GM18909 (cell line): ENCODE measurements around the gene RBM42.
"Not testable (repeated sequence)": the region's sequence is repeated elsewhere in the genome, so short reads cannot be mapped to it uniquely, and the experiment has no call there.

ENCODE experiments used
- ATAC-seq: cut with Tn5 transposase; IDR thresholded peaks from one replicate; pipeline ENCODE4 v1.9.1; 2021; ENCODE audit warnings: mild to moderate bottlenecking; ENCODE audit not compliant: unreplicated experiment, poor library complexity

RBM42 gene

DNA sequence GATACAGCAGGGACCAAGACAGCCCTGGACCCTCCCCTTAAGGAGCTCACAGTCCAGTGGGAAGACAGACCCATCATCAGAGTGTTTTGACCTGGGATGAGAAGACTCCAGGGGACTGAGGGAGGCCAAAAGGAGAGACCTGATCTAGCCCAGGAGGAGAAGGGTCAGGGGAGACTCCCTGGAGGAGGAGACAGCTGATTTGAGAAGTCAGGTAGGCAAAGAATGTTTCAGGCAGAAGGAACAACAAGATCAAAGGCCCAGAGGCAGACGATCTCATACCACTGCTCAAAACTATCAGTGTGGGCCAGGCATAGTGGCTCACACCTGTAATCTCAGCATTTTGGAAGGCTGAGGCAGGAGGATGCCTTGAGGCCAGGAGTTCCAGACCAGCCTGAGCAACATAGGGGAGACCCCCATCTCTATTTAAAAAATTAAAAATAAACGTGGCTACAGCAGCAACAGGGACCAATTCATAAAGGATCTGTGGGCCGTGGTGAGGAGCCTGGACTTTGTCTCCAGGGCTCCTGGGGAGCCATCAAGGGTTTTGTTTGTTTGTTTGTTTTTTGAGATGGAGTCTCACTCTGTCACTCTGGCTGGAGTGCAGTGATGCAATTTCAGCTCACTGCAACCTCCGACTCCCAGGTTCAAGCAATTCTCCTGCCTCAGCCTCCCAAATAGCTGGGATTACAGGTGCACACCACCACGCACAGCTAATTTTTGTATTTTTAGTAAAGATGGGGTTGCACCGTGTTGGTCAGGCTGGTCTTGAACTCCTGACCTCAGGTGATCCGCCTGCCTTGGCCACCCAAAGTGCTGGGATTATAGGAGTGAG is 17.1 kb downstream of the RBM42 start:
- no peak for ATAC-seq

DNA sequence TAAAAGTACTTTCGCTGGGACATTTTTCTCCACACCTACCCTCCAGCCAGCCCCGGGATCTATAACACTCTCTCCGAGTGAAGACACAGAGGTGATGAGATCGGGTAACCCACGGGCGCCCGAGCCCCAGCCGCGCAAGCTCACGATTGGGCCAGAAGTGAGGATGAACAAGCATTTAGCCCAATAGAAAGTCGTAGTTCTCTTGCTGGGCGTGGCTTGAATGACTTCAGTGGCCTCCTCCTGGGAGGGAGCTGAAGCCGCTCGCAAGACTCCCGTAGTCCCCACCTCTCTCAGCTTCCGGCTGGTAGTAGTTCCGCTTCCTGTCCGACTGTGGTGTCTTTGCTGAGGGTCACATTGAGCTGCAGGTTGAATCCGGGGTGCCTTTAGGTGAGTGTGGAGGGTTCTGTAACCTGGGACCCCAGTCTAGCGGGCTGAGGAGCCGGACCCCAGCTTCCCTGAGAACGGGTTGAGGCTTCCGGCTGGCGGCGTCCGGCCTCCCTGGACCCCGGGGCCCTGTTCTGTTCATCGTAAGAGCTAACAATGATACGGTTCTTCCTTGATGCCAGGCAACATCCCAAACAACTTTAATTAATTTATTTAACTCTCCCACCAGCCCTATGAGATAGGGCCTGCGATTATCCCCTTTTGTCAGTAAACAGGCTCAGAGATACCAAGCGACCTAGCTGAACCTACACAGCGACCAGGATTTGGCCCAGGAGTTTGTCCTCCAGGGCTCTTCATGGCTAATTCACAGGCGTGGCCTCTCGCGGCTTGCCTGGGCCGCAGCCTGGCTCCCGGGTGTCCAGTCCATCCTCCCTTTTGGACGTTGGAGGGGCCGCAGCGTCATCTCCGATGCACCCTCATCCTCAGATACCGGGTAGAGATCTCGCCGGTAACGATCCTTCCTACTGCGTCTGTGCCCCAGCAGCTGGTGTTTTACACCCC is 19.5 kb downstream of the RBM42 start, which contains the start of gene COX6B1:
Gene COX6B1, plus strand, starts transcription at position 307 of the 945 bp plus-strand sequence. CDS start 2,921 bp downstream, outside the sequence.
- ATAC-seq: peak; percentile 60

DNA sequence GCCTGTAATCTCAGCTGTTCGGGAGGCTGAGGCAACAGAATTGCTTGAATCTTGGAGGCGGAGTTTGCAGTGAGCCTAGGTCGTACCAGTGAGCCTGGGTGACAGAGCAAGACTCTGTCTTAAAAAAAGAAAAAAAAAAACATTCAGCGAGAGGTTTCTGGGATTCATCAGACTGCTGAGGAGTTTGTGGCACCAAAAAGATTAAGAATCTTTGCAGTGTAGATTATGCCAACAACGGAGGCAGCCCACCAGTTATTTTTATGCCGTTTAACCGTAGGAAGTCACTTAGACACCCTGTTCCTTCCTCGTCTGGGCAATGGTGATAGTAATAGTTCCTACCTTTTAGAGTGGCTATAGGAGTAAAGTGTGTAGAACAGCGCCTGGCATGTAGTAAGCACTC is 21.7 kb downstream of the RBM42 start:
- ATAC-seq: no peak

DNA sequence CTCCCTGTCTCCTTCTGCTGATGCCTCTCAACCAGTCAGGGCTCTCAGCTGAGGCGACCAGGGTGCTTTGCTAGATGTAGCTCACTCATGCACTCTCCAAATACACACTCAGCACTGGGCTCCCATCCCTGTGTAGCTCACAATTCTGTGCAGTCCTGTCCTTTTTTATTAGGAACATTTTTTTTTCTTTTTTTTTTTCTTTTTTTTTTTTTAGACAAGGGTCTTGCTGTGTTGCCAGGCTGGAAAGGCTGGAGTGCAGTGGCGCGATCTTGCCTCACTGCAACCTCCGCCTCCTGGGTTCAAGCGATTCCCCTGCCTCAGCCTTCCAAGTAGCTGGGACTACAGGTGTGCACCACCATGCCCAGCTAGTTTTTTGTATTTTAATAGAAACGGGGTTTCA is 26.0 kb downstream of the RBM42 start:
- ATAC-seq: not testable (repeated sequence)

DNA sequence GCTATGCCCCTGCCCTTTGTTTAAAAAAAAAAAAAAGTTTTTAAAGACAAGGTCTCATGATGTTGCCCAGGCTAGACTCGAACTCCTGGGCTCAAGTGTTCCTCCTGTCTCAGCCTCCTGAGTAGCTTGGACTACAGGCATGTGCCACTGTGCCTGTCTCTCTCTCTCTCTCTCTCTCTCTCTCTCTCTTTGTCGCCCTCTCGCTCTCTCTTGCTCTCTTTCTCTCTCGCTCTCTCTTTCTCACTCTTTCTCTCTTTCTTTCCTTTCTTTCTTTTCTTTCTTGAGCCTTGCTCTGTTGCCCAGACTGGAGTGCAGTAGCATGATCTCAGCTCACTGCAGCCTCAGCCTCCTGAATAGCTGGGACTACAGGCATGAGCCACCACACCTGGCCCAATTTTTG is 26.8 kb downstream of the RBM42 start:
- no peak for ATAC-seq

DNA sequence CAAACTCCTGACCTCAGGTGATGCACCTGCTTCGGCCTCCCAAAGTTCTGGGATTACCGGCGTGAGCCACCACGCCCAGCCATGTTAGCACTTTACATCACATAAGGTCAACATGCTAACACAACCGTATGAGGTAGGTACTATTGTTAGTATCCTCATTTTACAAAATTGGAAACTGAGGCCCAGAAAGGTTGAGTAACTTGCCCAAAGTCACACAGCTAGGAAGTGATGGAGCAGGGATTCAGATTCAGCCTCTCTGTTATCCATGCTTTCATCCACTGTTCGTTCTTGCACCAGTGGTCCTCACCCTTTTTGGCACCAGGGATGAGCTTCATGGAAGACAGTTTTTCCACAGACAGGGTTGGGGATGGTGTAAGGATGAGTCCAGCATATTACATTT is 27.9 kb downstream of the RBM42 start:
- ATAC-seq: no peak

DNA sequence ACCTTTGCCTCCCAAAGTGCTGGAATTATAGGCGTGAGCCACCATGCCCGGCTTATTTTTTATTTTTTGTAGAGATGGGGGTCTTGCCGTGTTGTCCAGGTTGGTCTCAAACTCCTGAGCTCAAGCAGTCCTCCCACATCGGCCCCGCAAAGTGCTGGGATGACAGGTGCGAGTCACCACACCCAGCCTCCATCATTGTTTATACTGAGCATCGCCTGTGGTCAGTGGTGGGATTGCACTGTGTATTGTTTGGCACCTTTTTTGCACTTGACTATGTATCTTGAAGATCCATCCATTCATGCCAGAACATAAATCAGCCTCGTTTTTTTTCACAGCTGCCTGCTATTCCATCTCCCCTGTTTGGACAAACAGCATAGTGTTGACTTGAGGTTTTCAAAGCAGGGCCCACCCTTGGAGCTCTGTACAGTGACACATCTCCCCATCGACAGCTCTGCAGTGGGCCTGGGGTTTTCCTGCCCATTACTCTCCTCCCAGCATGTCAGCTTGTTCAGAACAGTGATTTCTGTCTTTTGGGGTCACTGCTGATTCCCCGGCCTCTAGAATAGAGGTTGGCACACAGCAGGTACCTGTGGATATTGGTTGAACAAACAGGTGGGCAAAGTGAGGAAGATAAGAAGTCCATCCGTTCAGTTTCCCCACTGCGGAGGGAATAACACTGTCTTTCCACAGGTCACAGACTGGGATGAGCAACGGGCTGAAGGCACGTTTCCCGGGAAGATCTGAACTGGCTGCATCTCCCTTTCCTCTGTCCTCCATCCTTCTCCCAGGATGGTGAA is 29.3 kb downstream of the RBM42 start:
- ATAC-seq: no peak

DNA sequence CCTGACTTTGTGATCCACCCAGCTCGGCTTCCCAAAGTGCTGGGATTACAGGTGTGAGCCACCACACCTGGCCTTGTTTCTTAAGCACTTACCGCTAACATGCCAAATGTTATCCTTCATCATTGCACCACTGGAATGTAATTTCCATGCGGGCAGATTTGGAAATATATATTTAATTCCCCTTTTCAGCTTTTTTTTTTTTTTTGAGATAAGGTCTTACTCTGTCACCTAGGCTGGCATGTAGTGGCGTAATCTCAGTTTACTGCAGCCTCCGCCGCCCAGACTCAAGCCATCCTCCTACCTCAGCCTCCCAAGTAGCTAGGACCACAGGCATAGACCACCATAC is 33.1 kb downstream of the RBM42 start:
- no peak for ATAC-seq

DNA sequence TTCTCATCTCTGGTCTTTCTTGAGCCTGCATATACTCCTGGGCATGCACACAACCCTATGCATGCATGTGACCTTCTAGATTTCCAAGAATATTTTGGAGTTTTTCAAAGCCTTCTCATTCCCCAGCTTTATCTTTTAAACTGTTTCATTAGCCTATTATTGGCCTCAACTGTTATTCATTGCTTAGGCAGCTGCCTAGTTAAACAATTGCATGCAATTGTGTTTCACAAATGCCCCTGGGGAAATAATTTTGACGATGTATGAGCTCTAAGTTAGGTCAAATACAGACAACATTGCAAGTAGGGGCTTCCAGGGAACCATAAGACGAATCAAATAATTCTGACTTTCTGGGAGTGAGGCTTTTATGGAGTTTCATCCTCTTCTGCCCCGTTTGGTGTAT is 35.1 kb downstream of the RBM42 start:
- no peak for ATAC-seq

DNA sequence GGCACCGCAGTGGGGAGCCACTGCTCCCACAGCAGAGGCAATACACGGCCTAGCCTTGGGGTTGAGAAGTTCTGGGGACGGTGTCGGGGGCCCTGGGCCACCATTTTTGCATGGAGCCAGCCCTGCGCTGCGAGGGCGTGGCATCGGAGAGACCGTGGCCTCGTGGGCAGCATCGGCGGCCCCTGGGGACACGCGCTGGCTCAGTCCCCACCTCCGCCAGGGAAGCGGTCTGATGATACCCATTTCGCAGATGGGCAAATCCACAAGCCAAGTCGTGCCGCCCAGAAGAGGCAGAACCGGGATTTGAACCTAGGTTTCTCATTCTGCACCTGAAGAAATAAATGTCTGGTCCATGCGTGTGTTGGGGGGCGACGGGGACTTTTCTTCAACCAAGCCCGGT is 36.3 kb downstream of the RBM42 start:
- ATAC-seq: no peak

DNA sequence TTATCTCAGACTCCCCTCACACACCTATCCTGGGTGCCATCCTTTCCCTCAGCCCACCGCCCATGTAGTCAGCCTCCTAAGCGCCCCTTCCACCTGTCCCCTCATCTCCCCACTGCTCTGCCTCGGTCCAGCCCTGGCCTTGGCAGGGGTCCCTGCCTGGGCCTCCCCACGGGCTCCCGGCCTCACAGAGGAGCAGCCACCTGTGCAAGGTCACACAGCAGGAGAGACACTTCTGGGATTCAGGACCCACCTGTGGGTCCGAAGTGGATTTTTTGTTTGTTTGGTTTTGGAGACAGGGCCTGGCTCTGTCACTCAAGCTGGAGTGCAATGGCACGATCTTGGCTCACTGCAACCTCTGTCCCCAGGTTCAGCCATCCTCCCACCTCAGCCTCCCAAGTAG is 36.8 kb downstream of the RBM42 start:
- ATAC-seq: no peak

DNA sequence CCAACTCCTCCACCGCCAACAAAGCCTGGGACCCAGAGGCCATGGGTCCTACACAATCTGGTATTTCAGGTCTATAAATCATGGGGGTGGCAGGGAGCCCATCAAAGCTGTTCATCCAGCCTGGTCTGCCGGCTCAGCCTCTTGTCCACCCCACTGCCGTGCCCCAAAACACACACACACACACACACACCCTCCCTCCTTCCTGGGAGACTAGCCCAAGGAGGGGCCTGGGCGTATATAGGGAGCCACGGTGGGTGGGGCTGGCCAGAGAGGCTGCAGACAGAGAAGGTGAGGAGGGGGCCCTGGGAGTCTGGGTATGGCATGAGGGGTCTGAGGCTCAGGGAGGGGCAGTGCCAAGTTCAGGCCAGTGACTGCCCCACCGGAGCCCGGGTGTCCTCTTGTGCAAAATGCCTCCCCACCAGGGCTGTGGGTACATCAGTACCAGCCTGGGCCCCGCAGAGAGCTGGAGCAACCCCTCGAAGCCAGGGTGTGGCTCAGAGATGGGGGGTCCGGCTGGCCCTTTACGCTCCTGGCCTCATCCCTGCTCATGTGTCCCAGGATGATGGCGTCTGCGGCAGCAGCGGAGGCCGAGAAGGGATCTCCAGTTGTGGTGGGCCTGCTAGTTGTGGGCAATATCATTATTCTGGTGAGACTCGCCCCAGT is 37.5 kb downstream of the RBM42 start, which contains the start of gene UPK1A:
Gene UPK1A, plus strand, starts transcription at position 267 of the 663 bp plus-strand sequence. Its CDS starts 296 bp downstream, at position 563.
- ATAC-seq: no peak

DNA sequence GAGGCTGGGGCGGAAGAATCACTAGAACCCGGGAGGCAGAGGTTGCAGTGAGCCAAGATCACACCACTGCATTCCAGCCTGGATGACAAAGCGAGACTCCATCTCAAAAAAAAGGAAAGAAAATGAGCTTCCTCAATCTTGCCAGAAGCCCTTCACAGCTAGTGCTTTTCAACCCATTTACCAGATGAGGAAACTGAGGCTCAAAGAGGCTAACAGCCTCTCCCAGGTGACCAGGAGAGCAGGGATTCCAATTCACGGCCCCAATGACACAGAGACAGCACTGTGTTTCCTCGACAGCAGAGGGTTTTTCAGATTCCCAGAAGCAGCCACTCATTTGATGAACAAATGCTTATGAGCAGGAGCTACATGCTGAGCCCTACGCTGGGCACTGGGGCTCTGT is 40.7 kb downstream of the RBM42 start:
- no peak for ATAC-seq

DNA sequence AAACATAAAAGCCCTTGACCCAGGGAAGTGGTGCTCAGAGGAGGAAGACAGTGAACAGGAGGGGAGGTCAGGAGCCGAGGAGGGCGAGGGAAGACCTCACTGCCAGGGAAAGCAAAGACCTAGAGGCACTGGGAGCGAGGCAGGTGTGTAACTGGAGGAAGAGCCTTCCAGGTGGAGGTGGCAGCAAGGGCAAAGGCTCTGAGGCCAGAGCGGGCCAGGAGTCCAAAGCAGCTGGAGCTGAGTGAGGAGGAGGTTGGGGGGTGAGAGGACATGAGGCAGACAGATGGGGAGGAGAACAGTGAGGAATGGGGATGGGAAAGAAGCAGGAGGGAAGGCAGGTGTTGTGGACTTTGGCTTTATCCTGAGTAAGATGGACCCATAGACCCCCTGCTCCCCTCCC is 41.1 kb downstream of the RBM42 start:
- no peak for ATAC-seq

DNA sequence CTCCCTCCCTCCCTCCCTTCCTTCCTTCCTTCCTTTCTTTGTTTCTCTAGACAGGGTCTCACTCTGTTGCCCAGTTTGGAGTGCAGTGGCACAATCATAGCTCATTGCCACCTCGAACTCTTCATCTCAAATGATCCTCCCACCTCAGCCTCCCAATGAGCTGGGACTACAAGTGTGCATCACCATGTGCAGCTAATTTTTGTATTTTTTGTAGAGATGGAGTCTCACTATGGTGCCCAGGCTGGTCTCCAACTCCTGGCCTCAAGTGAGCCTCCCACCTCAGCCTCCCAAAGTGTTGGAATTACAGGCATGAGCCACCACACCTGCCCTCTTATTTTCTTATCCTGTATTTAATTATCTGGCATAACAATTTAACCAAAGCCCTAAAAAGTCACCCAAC is 41.9 kb downstream of the RBM42 start:
- no peak for ATAC-seq

DNA sequence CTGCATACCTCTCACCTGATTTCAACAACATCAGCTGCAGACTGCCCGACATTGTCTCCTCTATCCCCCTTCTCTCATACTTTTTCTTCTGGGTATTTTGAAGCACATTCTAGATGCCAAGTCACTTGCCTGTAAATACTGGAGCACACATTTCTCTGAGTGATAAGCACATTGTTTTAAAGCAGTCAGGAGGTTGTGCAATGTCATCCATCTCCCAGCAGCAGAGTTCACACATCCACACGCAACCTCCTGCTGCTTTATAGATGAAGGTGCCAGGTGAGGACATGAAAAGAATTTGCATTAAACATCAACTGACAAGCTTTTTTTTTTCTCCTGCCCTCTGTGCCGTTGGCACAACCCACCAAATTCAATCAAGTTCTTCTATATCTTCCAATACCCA is 43.0 kb downstream of the RBM42 start:
- no peak for ATAC-seq

DNA sequence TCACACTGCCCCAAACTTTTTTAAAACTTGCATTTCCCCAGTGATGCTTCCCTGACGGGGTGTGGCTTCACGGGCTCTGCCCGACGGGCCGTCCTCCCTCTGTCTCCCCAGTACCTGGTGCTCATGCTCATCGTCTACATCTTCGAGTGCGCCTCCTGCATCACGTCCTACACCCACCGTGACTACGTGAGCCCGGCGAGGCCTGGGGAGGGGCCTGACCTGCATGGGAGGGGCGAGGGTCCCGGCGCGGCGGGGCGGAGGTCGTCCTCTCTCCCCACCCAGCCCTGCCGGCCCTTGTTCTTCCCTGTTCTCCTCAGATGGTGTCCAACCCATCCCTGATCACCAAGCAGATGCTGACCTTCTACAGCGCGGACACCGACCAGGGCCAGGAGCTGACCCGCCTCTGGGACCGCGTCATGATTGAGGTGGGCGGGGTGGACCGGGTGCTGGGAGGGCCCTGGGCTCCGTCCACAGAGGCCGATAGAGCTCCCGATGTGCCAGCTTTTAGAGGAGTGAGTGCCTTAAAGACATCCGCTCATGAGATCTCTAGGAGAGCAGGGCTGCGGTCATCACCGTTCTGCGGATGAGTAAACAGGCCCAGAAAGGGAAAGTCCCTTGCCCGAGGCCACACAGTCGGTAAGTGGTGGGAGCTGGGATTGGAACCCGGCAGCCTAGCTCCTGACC is 44.4 kb downstream of the RBM42 start:
- no peak for ATAC-seq

DNA sequence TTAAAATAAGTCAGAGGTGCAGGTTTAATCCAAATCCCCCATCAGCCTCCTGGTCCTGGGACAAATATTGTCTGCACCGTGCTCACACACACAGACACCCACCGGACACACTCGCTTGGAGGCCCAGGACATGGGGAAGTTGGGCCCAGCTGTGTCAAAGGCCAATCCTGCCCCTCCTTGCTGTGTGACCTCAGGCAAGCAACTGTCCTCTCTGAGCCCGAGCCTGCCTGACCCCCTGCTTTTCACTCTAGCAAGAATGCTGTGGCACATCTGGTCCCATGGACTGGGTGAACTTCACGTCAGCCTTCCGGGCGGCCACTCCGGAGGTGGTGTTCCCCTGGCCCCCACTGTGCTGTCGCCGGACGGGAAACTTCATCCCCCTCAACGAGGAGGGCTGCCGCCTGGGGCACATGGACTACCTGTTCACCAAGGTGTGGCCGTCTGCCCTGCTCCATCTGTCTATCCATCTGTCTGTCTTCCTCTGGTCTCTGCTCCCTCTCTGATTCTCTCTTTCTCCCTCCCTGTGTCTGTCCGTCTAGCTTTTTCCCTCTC is 46.8 kb downstream of the RBM42 start:
- ATAC-seq: no peak
